NCI-H748 treated with DMSO at 0.1 percent for 48 hours (cell line): ENCODE measurements around the gene SNTG2.
"Not testable (repeated sequence)": the region's sequence is repeated elsewhere in the genome, so short reads cannot be mapped to it uniquely, and the experiment has no call there.

Experiments
- DNase-seq: peaks from one replicate; lab custom pipeline; 2025; lab: John Stamatoyannopoulos, UW

Gene SNTG2

DNA sequence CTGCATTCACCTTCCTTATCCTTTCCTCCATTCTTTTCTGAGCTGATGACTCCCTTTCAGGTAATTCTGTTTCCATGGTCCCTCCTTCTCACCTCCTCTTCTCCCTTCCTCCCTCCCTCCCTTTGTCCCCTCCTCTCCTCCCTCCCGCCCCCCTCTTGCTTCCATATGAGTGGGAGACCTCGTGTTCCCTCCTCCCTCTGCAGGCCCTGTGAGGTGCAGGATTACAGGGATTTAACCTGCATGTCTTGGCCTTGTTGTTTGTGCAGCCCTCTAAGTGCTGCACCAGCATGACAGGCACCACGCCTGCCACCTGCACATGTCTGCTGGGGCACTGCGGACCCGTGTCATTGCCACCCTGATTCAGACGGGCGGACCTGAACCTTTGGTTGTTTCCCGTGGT lies 103.1 kb downstream of the SNTG2 start:
- DNase-seq = no peak

DNA sequence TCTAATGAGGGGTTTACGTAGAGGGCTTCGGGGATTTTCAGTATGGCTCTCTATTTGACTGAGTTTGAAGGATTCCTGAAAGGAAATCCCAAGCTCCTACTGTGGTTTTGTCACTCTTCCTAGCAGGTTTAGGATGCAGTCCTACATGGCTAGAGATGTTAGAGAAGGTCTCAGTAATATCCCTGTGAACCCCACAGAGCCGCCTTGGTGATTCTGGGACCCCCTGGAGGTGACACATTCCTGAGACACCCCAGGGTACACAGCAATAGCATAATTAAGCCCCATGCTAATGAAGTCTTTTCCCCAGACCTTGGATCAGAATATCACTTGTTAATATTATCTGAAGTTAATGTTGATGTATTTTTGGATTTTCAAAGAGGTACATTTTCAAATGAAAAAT lies 103.8 kb downstream of the SNTG2 start:
- no peak for DNase-seq

DNA sequence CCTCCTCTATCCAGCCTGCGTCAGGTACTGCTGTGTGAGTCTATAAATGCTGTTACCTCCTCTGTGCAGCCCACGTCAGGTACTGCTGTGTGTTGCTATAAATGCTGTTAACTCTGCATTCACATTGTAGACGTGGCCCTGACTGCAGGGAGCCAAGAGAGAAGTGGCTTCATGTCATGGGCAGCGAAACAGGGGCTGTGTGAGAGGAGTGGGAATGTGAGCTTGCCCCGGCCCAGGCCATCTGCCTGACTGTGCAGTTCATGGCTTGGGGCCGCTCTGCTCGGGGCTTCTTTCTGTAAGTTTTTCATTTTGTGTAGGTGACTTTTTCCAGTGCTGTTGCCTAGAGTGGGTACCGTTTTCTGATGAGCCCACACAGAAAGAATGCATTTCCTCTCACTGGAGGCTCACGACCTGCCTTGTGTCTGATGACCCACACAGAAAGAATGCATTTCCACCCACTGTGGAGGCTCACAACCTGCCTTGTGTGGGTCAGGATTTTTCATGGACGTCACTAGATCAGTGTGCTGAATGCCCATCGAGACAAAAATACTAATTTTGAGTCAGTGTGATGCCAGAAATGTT lies 104.5 kb downstream of the SNTG2 start:
- no peak for DNase-seq

DNA sequence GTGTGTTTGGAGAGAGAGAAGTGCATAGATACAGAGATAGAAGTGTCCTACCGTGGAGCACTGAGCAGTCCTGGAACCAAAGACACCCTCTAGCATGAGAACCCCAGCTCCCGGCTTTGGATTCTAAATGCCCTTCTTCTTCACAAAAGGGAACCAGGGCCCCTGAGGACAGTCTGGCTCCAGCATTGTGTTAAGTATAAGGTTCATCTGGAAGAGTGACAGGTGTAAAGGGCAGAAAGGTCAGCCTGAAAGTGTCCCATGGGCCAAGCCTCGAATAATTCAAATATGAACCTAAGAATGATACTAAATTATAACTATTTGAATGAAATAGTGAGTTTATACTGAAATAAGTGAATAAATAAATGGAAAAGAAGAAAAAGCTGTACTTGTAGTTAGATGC lies 109.7 kb downstream of the SNTG2 start:
- DNase-seq = no peak

DNA sequence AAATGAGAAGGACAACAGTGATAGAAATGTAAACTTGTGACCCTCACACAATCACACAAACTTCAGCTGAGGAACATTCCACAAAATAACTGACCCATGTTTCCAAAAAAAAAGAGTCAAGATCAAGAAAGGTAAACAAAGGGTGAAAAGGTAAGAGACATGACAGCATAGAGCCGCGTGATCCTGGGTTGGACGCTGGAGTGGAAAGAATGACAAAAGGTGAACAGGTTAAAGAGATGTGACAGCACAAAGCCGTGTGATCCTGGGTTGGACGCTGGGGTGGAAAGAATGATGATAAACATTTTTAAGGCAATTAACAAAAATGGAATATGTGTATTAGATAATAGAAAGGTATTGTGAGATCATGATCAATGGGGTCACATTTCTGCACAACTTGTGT lies 110.3 kb downstream of the SNTG2 start:
- no peak for DNase-seq

DNA sequence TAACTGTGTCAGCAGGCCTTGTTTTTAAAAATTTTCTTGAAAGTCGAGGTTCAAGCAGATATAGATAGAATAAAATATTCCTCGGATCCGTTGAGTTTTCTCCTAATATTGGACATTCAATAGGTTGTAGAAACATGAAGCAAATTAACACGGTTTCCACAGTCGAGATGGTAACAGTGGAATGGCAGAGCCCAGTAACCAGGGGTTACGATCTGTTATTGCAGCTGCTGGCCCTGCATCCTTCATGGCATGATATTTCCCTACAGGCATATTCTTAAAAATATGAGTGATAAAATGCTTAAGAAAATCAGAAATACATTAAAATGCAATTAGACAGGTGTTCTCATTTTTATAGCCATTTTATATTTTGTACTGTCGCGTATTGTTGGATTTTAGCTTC lies 117.6 kb downstream of the SNTG2 start:
- DNase-seq = no peak

DNA sequence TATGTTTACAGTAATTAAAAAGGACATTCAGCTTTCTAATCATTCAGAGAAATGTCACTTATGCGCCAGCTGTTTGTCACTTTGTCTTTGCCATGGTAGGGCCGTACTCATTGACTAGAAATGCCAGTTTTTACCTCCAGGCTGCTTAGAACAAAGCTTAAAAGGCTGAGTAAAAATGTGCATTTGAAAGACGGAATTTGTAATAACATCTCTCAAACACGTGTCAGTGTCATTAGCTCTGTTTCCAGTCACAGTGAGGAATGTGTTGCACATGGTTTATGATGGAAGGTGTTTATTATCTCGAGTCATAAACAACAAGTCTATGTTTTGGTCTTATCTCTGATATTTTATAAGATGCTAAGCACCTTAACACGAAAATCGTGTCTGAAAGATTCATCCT lies 118.2 kb downstream of the SNTG2 start:
- no peak for DNase-seq

DNA sequence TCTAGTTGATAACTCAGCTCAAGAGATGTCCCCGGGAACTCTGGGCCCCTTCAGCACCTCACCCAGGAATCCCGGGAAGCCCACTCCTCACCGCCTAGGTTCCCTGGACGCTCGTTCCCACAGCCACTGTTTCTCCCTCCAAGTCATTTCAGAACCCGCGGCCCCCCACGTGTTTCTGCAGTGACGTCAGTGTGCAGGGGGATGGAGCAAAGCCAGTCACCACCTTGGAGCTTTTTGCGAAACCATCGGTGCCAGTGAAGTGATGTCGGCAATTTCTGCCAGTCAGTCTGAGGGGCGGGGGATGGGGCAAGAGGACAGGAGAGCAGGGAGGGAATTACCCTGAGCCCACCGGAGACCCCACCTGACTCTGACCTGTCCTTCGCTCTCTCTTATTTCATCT lies 119.2 kb downstream of the SNTG2 start:
- DNase-seq = no peak

DNA sequence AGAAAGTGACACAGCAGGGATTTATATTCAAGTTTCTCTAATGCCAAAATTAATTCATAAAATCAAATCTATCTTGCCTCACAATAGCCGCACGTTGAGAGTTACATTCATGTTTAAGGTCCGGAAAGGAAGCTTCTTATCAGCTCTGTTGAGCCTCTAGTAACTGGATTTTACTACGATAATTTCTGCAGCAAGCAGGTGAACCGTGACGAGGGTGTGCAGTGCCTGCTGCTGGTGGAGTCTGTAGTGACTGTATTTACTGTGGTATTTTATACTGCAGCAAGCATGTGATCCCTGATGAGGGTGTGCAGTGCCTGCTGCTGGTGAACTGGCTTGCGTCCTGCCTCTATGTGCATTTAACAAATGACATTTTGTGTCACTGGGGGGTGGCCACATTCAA lies 120.0 kb downstream of the SNTG2 start:
- DNase-seq = no peak

DNA sequence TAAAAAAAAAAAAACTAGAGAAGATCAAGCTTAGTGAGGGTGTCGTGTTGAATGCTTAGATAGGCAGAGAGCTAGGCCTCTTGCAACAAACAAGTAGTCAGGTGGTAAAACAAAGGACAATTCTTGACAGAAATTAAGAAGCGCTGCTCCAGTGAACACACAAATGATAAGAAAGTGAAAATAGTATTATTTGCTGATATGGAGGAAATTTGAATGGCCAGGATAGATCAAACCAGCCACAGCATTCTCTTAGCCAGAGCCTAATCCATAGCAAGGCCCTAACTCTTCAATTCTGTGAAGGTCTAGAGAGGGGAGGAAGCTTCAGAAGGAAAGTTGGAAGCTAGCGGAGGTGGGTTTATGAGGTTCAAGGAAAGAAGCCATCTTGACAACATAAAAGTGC lies 121.0 kb downstream of the SNTG2 start:
- no peak for DNase-seq

DNA sequence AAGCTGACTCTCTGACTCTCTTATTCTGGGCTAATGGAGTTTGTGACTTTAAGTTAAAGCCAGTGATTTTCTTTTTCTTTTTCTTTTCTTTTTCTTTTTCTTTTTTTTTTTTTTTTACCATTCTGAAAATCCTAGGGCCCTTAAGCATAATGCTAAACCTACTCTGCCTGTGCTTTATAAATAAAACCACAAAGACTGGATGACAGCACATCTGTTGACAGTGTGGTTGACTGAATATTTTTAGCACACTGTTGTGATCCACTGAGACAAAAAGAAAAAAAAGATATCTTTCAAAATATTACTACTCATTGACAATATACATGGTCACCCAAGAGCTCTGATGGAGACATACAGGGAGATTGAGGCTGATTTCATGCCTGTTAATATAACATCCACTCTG lies 121.6 kb downstream of the SNTG2 start:
- no peak for DNase-seq

DNA sequence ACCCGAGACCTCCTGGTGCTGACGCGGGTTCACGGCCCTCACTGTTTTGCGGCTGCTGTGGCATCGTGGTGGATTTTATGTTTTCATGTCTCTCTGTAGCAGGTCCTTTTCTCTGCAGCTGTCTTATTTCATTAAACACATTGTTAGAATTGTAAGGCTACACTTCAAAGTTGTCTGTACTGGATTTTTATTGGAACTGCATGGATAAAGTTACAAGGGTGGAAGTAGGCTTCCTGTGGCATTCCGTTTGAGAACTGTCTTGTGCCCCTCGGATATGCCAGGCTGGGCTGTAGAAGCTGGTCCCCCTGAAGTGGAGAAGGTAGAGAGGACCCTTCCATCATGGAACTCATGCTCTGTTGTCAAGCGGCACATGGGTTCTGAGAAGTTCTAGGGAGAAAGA lies 127.3 kb downstream of the SNTG2 start:
- DNase-seq = no peak

DNA sequence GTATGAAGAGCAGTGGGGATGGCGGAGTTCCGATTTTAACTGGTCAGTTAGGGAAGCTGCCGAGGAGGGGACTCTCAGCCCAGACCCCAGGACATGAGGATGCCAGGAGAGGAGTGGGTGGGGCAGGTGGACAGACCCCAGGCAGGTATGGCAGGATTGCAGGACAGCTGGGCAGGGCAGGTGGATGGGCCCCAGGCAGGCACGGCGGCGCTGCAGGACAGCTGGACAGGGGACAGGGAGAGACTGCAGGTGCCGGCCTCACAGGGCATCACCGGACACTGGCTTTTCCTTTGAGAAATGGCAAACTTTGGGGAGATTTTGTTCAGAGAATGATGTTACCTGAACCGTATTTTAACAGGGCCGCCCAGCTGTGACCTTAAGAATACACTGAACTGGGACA lies 127.7 kb downstream of the SNTG2 start:
- DNase-seq = no peak

DNA sequence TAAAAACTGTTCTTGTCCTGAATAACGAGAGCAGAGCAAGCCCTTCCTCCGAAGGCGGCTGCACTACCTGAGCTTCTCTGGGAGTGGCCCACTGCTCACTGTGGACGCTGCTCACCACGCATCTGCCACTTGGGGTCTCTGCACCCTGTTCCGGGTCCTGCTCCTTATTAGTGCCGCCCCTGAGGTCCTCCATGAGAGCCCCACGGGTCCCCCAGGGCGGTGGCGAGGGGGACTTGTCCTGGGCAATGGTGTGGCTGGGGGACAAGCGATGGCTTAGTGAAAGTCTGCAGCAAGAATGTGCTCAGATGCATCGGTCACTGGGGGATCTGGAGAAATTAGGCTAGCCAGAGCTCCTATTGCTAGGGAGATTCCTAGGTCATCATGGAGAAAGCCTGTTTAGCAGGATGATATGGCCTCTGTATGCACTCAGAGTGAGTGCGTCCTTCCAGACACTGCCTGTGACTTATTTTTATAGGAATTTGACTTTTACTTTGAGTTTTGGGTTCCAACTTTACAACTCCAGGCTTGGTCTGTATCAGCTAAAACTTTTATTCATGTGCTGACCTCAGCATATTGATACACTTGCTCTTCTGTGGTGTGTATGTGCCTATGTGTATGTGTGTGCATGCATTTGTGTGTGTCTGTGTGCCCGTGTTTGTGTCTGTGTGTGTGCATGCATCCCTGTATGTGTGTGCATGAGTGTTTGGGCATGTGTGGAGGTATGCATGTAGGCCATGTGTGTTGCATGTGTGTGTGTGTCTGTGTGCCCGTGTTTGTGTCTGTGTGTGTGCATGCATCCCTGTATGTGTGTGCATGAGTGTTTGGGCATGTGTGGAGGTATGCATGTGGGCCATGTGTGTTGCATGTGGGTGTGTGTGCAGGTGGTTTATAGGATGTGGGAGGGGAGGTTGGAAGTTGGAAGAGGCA lies 129.5 kb downstream of the SNTG2 start:
- DNase-seq = no peak

DNA sequence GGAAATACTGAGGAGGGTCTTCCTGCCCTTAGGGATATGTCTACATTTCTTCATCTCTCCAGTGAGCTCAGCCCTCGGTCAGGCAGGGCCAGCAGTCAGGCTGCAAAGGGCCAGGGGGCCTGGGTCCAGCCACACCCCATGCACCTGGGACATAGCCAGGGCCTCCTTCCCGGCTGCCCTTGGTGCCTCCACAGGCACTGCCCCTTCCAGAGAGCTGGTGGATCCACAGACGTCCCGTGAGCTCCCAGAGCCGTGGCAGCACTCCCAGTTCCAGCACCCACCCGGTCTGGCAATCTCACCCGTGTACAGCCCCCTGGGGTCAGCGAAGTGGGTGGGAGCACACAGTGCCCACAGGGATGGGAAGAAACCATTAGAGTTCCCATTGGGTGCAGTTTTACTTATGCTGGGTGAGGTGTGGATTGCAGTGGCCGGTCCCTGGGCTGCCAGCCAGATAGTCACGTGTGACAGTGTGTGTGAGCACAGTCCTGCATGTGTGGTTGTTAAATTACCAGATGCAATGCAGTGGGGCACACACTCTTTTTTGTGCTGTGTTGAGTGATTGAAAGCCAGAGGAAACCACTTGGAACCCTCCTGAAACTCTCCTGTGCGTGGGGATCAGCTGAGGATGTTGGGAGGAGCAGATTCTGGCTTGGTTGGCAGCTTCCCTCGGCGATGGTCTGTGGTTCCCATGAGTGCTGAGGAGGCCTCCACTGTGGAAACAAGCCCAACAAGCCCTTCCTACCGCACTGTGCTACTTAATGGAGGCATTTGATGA lies 131.0 kb downstream of the SNTG2 start:
- no peak for DNase-seq

DNA sequence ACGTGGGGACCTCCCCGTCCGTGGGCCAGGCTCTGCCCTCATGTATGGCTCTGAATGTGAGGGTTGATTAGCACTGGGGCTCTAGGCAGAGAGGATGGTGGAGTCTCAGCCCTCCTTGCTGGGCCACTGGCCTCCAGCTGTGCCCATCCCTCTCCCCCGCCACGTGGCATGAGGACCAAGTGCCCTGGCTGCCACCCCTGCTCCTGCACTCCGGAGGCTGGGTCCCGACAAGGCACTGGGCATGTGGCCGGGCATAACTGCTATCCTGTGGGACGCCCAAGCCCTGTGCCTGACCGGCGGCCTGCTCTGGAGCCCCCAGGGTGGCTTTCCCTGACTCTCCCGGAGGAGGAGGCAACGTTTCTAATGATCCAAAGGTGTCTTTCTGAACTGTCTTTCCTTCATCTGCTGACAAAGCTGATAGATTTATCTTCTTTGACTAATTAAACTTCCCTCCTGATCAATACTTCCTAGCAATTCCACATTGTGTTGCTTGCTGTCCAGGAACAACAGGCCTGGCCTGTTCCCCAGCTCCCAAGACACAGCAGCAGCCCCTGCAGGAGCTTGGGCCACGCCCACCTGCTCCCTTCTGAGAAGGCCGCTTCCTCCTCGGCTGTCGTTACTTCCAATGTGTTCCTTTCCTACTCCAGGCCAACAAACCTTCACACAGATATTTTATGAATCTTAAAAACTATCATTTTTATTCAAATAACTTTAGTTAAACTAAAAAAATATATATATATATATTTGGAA lies 132.0 kb downstream of the SNTG2 start:
- no peak for DNase-seq

DNA sequence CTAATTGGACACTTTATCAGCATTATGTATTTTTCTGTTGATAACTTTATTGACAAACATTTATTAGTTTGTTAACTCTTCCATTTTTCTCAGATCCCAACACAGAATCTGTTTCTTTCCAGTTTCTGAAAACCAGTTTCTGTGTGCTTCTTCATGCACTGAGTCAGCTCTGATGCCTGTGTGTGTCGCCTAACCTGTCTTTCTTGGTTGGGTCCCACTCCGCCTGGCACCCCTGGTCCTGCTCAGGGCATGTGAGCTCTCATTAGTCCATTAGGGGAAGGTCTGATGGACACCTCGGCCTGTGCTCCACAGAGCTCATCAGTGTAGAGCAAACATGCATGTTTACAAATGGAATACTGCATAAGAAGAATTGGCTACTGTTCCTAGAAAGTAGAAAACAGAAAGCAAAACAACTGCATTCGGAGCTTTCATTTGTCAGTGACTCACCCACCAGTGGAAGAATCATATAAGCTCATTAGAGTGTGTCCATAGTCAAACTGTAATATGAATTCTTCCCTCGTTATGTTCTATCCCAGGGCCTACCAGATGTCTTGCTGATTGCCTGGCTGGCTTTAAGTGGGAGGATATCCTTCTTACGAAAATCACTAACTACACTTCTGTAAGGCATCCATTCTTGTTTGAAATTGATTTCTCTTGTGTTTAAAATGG lies 137.7 kb downstream of the SNTG2 start:
- no peak for DNase-seq

DNA sequence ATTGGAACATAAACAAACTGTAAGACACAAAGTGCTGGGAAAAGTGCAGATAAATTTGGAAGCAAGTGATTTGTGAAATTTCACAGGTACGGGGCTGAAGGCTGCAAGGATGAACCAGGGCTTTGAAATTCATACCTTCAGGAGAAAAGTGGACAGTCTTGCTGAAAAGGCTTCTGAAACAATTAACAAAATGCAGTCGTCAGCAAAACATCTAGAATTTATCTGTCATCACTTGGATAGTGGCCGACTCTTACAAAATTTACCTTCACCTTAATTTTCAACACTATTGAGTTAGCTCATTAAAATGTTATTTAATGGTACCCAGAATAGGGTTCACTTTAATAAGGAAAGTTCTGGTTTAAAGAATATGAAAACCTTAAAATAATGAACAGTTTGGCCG lies 138.3 kb downstream of the SNTG2 start:
- no peak for DNase-seq

DNA sequence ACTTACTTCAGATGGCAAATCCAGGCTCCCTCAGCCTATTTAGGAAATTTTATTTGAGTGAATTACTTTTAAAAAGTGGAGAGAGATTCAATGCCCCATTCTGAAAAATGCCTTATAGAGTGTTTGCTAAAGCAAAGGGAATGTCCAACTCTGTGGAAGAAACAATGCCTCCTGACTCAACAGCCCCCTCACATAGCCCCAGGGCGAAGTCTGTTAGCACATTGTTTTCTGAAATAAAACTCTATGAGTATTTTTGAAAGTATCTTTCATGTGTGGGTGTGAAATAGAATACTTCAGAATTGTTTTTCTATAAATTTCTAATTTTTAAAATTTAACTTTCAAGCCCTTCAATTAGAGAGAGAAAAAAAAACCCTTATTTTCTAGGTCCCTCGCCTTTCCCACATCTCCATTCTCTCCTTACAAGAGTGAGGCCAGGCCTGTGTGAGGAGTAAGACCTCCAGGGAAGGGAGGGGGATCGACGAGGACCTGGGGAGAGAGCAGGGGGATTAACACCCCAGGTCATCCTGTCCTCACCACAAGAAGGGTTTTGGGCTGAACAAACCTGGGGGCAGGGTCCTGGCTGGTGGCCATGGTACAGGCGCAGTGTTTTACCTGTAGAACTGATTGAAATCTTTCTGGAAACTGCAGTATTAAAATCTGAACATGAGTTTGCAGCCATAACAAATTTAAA lies 141.4 kb downstream of the SNTG2 start:
- no peak for DNase-seq

DNA sequence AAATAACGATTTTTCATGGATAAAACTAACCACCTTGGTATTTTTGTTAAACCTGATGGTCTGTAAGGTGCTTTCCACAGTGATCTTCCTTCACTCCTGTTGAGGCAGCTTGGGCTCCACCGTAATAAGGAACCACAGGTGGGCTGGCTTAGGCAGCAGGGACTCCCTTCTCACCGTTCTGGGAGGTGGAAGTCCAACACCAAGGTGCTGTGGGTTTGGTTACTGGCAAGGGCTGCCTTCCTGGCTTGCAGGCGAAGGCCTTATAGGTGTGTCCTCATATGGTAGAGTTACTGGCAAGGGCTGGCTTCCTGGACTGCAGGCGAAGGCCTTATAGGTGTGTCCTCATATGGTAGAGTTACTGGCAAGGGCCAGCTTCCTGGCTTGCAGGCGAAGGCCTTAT lies 143.0 kb downstream of the SNTG2 start:
- DNase-seq = not testable (repeated sequence)

DNA sequence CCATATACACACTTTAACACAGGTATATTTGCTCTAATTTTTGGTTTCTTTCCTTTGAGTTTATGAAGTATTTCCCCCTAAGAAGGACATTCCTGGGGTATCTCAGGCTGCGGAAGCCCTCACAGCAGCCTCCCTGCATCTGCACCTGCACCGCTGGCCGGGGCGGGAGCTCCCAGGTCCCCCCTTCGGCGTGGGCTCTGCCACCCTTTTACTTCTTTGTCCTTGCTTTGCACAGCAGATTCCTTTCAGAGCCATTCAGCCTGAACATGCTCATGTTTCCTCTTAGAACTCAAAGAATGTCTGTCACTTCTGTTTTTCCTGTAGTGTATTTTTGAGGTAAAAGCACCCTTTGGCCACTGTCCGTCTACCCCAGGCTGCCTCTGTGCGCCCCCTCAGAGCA lies 146.5 kb downstream of the SNTG2 start:
- DNase-seq = no peak
